ENCODE results near the gene ADGRA1.

The ADGRA1 gene

DNA sequence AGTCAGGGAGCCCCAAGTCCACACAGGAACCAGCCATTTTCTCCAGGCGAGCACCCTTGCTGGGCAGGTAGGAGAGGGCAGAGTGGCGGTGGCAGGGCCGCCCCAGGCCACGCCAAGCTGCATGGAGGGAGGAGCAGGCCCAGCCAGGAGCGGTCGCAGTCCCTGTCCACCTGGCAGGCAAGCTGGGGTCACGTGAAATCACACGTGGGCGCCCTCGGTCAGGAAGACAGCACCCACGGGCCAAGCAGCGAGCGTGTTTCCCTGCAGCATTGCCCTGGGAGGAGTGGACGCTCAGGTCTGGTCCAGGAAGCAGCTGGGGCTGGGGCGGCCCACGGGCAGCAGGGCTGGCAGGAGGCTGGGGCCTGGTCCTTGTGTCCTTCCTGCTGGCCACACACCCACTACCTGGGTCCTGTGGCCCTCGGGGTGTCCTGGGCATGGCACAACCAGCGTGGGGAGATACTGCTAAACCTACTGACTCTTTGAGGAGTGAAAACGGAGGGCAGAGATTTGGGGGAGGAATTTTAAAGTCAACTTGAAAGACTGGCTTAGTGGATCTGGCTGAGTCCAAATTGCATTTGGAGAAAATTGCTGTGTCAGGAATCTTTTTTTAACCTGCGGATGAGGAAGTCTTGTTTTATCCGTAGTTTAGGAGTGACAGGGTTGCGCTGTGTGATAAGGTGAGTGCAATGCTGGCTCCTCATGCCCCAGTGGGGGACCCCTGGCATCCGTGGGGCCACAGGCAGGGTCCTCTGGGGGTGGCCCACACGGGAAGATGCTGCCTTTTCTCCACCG lies 12.2 kb upstream of the ADGRA1 start:
- no peak for DNase-seq (ENCODE audit: low read depth)

DNA sequence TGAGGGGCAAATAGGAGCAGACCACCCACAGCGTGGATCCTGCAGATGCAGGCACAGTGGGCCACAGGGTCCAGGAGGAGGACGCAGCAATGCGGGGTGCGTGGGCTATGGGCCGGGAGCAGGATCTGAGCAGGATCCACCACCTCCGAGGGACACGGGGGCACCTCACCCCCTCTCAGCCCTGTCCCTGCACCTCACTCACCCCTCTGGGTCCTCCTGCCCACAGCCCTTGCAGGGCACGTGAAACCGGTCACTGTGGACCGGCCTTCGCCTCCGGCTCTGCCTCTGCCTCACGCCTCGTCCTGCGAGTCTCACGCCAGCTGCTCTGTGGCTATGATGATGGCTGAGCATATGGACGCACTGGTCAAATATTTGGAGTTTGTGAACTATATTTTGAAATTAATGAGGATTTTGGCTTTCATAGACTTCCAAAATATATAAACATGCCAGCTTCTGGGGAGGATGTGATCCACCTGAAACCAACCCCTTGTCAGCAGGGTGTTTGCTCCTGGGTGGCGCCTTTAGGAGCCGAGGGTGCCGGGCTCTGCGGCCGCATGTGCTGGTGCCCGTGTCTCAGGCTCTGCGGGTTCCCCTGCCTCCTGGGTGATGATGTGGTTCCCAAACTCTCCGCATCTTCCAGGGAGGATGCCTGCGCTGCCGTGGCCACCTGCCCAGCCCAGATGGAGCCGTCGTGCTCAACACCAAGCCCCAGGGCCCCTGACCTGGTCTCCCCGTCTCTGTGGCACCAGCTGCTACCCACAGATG lies 11.3 kb upstream of the ADGRA1 start:
- no peak for DNase-seq (ENCODE audit: low read depth)

DNA sequence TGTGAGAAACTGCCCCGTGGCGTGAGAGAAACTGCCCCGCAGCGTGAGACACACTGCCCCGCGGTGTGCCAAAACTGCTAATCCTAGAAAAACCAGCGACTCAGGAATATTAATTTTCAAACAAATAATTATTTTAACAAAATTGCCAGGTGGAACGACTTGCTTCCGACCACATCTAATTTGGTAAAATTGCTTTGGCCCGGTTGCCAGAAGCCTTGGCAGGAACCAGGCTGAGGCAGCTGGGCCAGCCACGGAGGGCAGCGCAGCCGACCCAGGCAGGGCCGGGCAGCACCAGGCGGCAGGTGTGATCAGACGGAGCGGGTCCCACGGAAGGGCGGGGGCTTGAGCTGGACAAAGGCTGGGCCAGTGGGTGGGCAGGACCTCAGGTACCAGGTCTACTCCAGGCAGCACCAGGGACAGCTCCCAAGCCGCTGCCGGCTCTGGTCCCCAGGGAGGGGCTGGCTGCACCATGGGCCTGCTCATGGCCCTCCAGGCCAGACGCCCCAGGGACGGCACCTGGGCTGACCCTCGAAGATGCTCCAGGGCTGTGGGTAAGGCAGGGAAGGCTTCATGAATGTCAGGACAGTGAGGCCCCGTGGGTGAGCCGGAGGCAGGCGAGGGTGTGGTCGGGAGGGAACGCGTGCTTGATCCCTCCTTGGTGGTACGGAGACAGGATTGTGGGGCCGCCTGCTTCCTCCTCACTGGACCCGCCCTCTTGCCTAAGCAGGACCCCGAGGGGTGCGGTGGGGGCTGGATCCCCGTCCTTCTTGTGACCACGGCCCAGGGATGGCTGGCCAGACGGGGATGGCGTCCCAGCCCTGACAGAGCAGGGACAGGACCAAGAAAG lies 7.7 kb upstream of the ADGRA1 start:
- DNase-seq (ENCODE audit: low read depth): no peak

DNA sequence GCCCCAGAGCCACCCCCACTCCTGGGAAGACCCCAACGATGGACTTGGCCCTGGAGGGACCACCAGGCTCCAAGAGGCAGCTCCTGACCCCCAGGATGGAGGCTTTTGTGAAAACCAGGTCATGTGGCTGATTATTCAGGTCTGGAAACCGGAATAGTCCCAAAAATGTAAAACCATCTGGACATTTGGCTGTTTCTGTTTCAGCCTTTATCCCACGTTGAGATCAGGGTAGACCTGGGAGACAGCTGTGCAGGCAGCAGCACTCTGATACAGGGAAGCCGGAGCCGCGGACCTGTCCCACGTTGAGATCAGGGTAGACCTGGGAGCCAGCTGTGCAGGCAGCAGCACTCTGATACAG lies 7.1 kb upstream of the ADGRA1 start:
- DNase-seq (ENCODE audit: low read depth): no peak

DNA sequence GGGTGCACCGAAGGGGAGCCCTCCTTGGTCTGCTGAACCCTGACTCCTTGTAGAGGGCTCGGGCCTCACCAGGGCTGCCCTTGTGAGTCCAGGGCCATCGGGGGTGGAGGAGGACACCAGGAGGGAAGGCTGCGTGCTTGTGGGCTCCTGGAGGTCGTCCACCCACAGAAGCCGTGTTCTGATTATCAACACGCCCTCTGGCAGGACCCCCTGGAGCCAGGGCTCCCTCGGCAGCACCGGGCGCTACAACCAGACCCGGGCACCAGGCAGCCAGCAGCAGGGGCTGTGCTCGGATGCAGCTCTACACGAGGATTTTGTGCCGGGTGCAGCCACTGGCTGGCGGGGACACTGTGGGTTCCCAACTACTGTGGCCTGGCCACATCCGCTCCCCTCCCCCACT lies 6.1 kb upstream of the ADGRA1 start:
- no peak for DNase-seq (ENCODE audit: low read depth)

DNA sequence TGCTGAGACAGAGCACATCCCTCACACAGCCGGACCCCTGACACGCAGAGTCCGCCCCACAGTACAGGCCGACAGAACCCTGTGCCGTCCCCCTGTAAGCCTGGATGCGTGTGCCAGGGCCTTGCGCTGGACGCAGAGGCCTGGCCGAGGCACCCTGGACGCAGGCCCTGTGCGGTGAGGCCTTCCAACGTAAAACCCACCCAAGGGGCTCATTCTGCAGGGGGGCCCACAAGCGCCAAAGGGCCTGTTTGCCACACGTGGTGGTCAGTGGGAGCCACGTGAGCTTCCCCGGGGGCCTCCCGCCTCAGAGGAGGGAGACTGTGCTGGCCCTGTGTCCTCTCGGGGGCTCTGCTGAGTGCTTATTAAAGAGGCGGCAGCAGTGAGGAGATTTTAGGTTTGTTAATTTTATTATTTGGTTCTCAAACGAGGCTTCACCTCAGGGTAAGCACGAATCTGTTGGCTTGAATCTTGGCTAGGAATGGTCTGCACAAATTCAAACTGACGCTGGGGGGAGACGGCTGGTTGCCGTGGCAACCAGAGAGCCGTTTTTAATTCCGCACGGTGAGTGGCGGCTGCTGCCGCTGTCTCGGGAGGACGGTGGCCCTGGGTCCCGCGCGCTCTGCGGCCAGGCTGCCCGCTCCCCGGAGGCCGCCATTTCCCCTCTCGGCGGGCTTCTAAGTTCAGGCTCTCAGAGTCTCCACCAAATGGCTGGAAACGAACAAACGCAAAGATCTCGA lies 4.9 kb upstream of the ADGRA1 start:
- DNase-seq (ENCODE audit: low read depth): no peak

DNA sequence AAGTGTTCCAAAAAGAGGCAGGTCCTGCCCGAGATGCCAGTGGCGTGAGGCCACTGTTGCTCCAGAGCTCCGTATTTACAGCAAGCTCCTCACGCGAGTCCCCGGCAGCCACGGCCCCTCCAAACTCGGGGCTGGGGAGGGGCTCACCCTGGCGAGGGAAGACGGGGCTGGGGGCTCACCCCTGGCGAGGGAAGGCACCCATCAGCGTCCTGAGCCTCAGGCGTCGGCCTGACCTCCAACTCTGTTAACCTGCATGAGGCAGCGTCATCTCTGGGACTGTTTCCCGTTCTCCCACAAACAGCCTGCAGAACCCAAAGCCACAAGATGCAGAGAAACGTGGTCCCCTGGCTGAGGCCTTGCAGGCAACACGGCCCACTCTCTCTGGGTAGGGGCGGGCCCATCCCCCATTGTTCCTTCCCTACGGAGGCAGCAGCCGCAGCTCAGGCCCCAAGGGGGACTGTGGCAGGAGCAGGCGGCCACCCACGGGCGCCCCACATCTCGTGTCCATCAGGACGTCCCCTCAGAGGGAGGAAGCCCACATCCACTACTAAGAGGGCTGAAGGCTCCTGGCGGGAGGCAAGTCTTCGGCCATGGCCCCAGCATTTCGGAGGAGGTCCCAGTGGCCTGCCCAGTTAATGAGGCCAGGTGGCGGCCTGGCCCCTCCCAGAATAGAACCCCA lies 4.2 kb upstream of the ADGRA1 start:
- no peak for DNase-seq (ENCODE audit: low read depth)

DNA sequence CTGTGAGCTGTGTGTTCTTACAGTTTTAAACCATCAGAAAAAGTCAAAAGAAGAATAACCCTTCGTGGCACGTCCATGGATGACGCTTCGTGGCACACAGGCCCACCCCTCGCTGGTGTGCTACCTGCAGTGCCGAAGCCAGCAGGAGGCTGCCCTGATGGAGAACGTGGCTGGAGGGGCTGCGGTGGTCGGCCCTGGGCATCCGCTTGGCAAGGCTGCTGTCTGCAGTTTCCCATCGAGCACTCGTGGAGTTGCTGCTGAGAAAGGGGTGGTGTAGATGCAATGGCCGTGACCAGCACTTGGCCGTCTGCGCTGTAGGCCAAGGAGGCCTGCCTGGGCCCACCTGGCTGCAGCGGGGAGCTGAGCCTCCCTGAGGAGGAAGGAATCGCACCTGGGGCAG lies 3.2 kb upstream of the ADGRA1 start:
- no peak for DNase-seq (ENCODE audit: low read depth)

DNA sequence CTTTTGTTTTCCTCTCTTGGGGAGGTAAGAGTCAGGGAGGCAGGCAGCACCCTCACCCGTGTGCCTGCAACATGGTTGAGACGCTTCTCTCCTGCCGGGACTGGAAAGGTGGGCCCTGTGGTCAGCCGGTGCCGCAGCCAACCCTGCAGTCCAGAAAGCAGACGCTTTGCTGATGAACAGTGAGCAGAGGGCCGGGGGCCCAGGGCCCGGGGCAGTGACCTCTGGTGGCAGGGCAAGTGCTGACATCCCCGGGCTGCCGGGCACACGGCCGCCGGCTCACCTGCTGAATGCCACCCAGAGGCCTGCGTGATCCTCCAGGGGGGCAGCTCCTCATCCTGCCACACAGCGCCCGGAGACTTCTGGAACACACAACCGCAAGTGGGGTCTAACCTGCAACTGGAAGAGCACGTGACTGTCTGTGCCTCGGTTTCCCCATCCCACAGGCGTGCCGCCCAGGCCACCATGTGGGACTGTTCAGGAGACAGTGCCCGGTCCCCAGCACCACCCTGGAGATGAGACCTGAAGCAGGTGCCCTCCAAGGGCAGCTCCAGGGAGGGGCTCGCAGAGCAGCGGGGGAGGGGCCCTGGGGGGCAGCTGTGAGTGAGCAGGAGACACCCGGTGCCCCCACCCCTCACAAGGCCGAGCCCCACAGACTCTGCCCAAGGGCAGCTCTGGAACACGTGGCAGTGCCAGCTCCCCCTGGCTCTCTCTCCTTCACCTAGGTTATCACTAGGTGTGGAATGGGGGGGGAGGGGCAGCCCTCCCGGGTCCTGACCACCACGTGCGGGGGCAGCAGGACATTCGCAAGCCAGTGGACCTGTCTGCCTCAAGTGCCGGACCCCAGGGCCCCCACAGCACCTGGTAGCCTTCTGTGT lies 2.2 kb upstream of the ADGRA1 start:
- DNase-seq (ENCODE audit: low read depth): no peak

DNA sequence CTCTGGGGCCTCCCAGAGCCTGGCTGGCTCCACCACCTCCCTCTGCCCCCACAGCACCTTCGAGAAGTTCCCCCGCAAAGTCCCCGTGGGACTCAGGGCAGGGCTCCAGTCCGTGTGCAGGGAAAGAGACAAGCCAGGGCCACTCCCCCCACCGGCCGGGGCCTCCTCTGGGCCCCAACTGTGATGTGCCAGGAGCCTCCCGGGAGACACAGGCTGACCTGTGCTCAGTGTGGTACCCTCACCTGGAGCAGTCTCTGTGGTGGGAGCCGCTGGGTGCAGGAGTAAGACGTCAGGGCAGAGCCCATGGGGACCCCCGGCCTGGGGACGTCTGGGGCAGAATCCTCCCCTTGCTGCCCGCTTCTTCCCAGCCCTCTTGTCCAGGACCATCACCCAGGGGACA lies 1.5 kb upstream of the ADGRA1 start:
- no peak for DNase-seq (ENCODE audit: low read depth)

DNA sequence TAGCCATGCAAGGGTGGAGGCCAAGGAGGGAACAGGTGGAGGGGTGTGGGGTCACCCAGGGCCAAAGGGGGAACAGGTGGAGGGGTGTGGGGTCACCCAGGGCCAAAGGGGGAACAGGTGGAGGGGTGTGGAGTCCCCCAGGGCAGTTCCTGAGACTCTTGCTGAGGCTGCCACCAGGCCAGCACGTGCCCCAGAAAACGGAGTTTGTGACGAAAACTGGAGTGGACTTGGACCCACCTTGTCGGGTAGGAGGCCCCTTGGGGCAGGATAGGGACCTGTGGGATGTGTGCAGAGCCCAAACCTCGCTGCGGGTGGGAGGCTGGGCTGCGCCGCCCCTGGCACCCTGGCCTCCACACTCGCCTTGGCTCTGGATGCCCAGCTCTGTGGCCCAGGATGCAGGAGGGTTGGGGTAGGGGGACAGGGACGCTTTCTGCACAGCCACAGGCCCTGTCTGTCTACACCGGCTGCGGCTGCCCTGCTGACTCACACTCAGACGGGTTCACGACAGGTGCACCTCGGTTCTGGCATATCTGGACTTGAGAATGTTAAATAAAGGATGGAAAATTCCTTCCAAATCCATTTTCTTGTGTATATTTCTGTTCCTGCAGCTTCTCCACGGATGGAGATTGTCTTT lies 562 bp upstream of the ADGRA1 start:
- no peak for DNase-seq (ENCODE audit: low read depth)

DNA sequence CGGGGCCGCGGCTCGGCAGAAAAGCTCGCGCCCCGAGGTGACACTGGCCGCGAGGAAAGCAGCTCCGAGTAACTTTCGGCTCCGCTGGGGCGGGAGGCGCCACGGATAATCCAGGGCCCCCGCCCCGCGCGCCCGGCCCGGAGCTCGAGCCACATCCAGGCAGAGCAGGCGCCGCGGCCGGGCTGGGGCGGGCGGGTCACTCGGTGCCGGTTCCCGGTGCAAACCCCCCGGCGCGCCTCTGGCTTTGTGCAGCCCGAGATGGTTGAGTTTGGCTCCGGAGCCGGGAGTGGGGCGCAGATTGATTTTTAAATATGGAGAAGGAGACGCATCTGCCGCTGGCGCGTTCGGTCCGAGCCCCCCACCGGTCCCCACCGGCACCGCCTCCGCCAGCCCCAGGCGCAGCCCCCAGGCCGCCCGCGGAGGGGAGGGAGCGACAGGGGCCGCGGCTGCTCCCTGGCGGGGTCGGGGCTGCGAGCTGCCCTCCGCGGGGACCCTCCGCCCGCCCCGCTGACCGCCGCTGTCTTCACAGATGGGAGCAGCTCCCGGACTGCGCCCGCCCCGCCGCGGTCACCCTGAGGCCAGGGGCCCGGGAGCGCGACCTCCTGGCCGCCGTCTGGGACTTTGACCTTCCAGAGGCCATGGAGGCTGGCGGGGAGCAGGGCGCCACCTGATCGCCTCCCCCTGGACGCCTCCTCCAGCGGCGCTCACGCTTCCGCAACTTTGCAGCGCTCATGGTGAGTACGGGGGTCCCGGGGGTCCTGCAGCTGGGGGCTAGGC lies 643 bp downstream of the ADGRA1 start:
- no peak for DNase-seq (ENCODE audit: low read depth)

DNA sequence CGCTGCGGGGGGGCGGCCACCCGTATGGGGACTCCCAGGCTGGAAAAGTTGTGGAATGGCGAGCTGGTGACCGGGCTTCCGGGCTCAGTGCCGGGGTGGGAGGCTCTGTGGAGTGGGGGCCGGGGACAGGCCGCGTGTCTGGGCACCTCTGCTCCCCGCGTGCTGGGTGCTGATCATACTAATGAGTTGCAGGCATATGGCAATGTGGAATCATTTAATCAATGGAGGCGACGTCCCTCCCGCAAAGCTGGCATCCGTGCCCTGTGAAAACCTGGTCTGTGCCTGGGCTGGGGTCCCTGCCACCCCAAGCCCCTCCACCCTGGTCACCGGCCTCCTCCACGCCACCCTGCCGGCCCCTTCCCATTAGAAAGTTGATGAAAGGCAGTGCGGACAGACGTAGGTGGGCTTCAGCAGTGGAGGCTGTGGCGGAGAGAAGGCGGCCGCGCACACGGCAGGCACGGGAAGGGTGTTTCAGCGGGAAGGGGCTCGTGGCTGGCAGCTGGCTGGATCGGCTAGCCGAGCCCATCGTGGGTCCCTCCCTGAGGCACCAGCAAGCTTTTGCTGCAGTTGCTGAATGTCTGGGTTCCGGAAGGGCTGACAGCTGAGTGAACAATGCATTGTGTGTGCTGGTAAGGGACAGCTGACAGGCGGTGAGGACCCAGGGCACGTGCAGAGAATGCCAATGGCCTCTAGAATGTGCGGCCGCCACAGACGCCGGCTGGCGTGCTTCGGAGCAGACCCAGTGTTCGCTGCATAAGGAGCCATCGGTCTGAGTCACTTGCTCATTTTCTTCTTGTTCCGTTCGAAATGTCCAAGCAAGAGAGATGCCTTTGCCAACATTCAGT lies 1.5 kb downstream of the ADGRA1 start:
- no peak for DNase-seq (ENCODE audit: low read depth)

DNA sequence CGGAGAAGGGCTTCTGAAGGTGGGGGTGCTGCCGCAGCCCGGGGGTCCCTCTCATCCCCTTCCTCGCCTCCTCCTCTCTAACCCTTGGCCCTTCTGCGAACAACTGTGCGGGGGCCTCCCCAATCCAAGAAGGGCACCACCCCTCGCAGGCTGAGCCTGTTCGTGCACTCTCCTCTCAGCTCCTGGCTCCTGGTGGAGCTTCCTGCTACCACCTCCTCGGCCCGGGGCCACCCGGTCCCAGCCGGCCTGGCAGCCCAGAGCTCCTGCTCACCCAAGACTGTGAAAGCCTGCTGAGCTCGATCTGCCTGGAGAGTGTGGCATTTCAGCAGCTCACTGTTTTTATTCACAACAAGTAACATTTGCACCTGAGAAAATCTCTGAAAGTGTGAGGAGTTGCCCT lies 2.4 kb downstream of the ADGRA1 start:
- DNase-seq (ENCODE audit: low read depth): no peak

DNA sequence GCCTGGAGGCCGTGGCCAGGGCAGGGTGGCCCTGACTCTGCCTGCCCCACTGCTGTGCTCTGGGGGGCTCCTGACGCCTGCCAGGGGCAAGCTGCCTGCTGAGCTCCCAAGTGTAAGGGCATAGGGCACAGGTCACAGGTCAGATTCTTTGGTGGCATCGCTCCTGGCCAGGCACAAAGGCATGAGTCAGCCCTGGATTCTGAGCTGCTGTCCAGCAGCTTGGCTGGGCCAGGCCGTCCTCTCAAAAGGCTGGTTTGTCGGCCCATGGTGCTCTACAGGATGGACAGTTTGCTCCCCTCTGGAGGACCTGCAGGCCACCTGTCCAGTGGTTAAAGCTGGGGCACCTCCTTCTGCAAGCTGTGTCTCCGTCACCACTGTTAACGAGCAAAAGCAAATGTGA lies 2.9 kb downstream of the ADGRA1 start:
- no peak for DNase-seq (ENCODE audit: low read depth)

DNA sequence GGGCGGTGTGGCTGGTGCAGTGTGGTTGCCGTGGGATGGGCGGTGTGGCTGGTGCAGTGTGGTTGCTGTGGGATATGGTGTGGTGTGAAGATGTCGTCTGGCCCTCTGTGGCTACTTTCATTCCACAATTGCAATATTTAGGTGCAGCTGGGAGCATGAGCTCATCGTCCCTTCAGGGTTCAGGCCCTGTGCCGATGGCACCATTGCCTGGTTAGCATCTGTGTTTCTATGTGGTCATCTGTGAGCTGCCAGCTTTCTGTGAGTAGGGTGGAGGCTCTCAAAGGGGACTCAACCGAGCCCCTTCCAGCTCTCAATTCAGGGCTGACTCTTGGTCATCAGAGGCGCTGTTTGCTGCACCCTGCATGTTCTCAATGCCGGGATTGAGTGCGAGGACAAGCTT lies 3.6 kb downstream of the ADGRA1 start:
- no peak for DNase-seq (ENCODE audit: low read depth)

DNA sequence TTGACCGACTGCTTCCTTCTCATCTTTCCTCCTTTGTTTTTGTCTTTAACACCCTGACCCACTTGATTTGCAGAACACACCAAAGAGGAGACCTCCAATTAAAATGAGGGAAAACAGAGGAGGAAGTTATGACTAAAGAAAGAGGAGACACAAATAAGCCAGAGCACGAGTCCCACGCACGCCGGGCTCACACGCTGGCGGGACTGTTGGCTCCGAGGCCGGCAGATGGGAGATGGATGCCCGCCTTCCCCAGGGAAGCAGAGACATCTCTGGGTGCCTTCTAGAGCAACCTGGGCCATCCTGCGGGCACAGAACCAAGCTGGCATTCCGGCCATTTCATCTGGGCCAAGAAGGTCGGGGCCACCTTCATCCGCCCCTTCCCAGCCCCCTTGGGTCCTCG lies 5.6 kb downstream of the ADGRA1 start:
- DNase-seq (ENCODE audit: low read depth): no peak

DNA sequence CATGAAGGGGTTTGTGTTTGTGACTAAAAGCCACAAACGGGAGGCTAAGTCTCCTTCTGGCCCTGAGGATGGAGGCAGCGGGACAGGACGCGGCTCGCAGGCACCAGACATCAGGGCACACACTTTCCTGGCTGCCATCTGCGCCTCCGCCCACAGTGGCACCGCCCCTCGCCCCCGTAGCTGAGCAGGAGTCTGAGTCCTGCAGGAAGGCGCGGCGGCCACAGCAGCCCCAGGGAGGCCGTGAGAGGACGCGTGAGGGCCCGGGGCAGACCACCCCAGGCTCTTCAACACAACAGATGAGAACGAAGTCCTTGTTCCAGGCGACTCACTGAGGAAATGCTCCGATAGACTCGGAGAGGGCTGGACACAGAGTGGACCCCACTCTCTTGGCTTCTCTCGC lies 6.6 kb downstream of the ADGRA1 start:
- DNase-seq (ENCODE audit: low read depth): no peak
